ENCODE measurements around the gene AGBL1. TPM values are rescaled to one million over a fixed set of nuclear protein-coding genes. Genes with fewer than 3 reads are reported as not detected.

The AGBL1 gene
- total and polyA plus RNA-seq, 2 donors (not counting 3 experiments of a cell fraction or from before 2014, with no cell fraction given), result not detected

GRCh38 chr15:86055688-86056087 is 24.0 kb upstream of the AGBL1 start:
- no peak overlapping the region for H3K27ac ChIP-seq (ENCODE audit: insufficient read depth, low read depth, low read length)
- no peaks in the 10 kb centered on the region for H3K4me1 ChIP-seq (ENCODE audit: control insufficient read depth, extremely low read depth, insufficient read depth, low read length)
- CTCF ChIA-PET, result no interaction called here
- dilution Hi-C loops (cut with MboI; ENCODE audit: extremely low pct_ligation_motif_present, low sequenced_read_pairs) (no loop called here), intact Hi-C loops (cut with micrococcal nuclease) (no loop called here)
- TF ChIP-seq JUN (IDR thresholded peaks at IDR 0.05; ENCODE audit: borderline replicate concordance, insufficient read depth, insufficient read length, low read depth) (no peak), MYC (IDR thresholded peaks at IDR 0.05; ENCODE audit: low read depth, low read length) (no peak), POLR2A (IDR thresholded peaks at IDR 0.05; ENCODE audit: low read depth, low read length) (no peak), GATA2 (IDR thresholded peaks at IDR 0.05; ENCODE audit: insufficient read depth, insufficient read length, low read depth, low read length) (no peak), CTCF (IDR thresholded peaks at IDR 0.05; ENCODE audit: extremely low read depth in 1 of 2, insufficient read depth in 1 of 2, low read depth in 1 of 2, low read length in 2 of 2) (no peak), EZH2 (IDR thresholded peaks at IDR 0.05; ENCODE audit: borderline replicate concordance, low read depth, low read length, severe bottlenecking) (no peak), POLR2AphosphoS5 (IDR thresholded peaks at IDR 0.05; ENCODE audit: insufficient read depth, low read depth, low read length) (no peak), MAX (IDR thresholded peaks at IDR 0.05; ENCODE audit: insufficient read depth, insufficient read length) (no peak), FOS (IDR thresholded peaks at IDR 0.05; ENCODE audit: borderline replicate concordance, insufficient read depth, low read length) (no peak)
- DNase-seq (ENCODE audit: low read depth, low spot score) (no peak), FAIRE-seq (no peak)
- no TSS peak for BruUV-seq (replicated peaks)
- no peaks in the 10 kb centered on the region for H4K20me1 ChIP-seq (replicated peaks; ENCODE audit: control insufficient read depth, extremely low read depth, insufficient read depth, low read length)
- H3K4me2 ChIP-seq (ENCODE audit: insufficient read depth, low read length), result no peak overlapping the region
- H3K27me3 ChIP-seq (ENCODE audit: control insufficient read depth in 2 of 2, insufficient read depth in 2 of 2, low read length in 2 of 2), result no peaks in the 10 kb centered on the region
- POLR2A ChIA-PET, result no interaction called here
- no peaks in the 10 kb centered on the region for H3K36me3 ChIP-seq (ENCODE audit: control insufficient read depth in 2 of 2, extremely low read depth in 1 of 2, insufficient read depth in 2 of 2, low read length in 2 of 2)
- H3K79me2 ChIP-seq (ENCODE audit: control insufficient read depth, insufficient read depth, low read length), result no peaks in the 10 kb centered on the region
- H3K4me3 ChIP-seq (replicated peaks in 1 of 3; ENCODE audit: insufficient read depth in 1 of 3, low read depth in 1 of 3, low read length in 3 of 3), result no peak overlapping the region
- no peaks in the 10 kb centered on the region for H3K9me1 ChIP-seq (replicated peaks; ENCODE audit: control insufficient read depth, extremely low read depth, insufficient read depth, low read length)
- H2AFZ ChIP-seq (ENCODE audit: low read depth, low read length), result no peak overlapping the region
- H3K9me3 ChIP-seq (replicated peaks; ENCODE audit: control insufficient read depth, insufficient read depth, low read length), result peaks cover 3% of the 10 kb centered on the region
- H3K9ac ChIP-seq (replicated peaks; ENCODE audit: extremely low read depth, insufficient read depth, low read length), result no peak overlapping the region

Measured in endothelial cell of umbilical vein (primary cell).